ENCODE data around the gene KCNQ1. TPM values are rescaled to one million over a fixed set of nuclear protein-coding genes. Genes with fewer than 3 reads are reported as not detected.

Gene KCNQ1
- total and polyA plus RNA-seq, 2 experiments from 2014 or later = 0.45 to 0.87 TPM

- Histone ChIP-seq H2AFZ (peak overlapping the region; percentile 47; the same call in 1 of the 2 replicates), H3K4me2 (peak overlapping the region; percentile 48), H3K4me1 (ENCODE audit: insufficient read depth) (peaks cover 33% of the 10 kb centered on the region), H3K36me3 (ENCODE audit: insufficient read depth) (no peaks in the 10 kb centered on the region), H4K20me1 (replicated peaks; ENCODE audit: insufficient read depth) (no peaks in the 10 kb centered on the region), H3K79me2 (replicated peaks; ENCODE audit: insufficient read depth) (no peaks in the 10 kb centered on the region), H3F3A (replicated peaks; ENCODE audit: low read depth) (peaks cover 19% of the 10 kb centered on the region; the same call in 1 of the 2 replicates), H3K27ac (ENCODE audit: low read depth) (no peak overlapping the region), H3K4me3 (no peak overlapping the region), H3K27me3 (ENCODE audit: insufficient read depth) (peaks cover 77% of the 10 kb centered on the region), H3K9me2 (ENCODE audit: insufficient read depth) (no peaks in the 10 kb centered on the region)
- peak; percentile 39 for DNase-seq (ENCODE audit: low spot score)
- peaks cover 25% of the 10 kb centered on the region for H3K9me3 Mint-ChIP-seq
- H3K4me3 Mint-ChIP-seq = peak overlapping the region; percentile 3; the same call in 1 of the 3 replicates
- H3K4me1 Mint-ChIP-seq = peaks cover 34% of the 10 kb centered on the region
- H3K36me3 Mint-ChIP-seq (ENCODE audit: low read depth) = peaks cover 9% of the 10 kb centered on the region; the same call in 1 of the 3 replicates
- H3K27ac Mint-ChIP-seq = no peak overlapping the region
- ATAC-seq = peak; percentile 68
- TF ChIP-seq, protein P1, sequence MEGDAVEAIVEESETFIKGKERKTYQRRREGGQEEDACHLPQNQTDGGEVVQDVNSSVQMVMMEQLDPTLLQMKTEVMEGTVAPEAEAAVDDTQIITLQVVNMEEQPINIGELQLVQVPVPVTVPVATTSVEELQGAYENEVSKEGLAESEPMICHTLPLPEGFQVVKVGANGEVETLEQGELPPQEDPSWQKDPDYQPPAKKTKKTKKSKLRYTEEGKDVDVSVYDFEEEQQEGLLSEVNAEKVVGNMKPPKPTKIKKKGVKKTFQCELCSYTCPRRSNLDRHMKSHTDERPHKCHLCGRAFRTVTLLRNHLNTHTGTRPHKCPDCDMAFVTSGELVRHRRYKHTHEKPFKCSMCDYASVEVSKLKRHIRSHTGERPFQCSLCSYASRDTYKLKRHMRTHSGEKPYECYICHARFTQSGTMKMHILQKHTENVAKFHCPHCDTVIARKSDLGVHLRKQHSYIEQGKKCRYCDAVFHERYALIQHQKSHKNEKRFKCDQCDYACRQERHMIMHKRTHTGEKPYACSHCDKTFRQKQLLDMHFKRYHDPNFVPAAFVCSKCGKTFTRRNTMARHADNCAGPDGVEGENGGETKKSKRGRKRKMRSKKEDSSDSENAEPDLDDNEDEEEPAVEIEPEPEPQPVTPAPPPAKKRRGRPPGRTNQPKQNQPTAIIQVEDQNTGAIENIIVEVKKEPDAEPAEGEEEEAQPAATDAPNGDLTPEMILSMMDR (conservative IDR thresholded peaks at IDR 0.05; ENCODE audit: low read depth in 2 of 2) = no peak
- TF ChIP-seq JUNB (IDR thresholded peaks at IDR 0.05; ENCODE audit: unreplicated experiment) (no peak), STAT1 (IDR thresholded peaks at IDR 0.05; ENCODE audit: unreplicated experiment) (no peak), ZNF331 (CRISPR knock-in tag; IDR thresholded peaks at IDR 0.05; ENCODE audit: low read depth) (no peak), POLR2AphosphoS5 (IDR thresholded peaks at IDR 0.05; ENCODE audit: low read depth) (no peak), ZNF114 (CRISPR knock-in tag; IDR thresholded peaks at IDR 0.05) (no peak), EZH2 (IDR thresholded peaks at IDR 0.05; ENCODE audit: low read depth, unreplicated experiment) (no peak), ZNF462 (CRISPR knock-in tag; IDR thresholded peaks at IDR 0.05) (no peak), CREB1 (CRISPR knock-in tag; IDR thresholded peaks at IDR 0.05; ENCODE audit: low read depth) (no peak), EZH2phosphoT487 (IDR thresholded peaks at IDR 0.05; ENCODE audit: unreplicated experiment) (no peak), REST (IDR thresholded peaks at IDR 0.05; ENCODE audit: unreplicated experiment) (no peak), ETS1 (IDR thresholded peaks at IDR 0.05) (no peak), NANOG (IDR thresholded peaks at IDR 0.05; ENCODE audit: borderline replicate concordance) (no peak)
- H3K27me3 Mint-ChIP-seq (ENCODE audit: insufficient read depth, low read depth, poor library complexity) = peaks cover 64% of the 10 kb centered on the region
Measured at GRCh38 chr11:2870969-2871680, 426.3 kb downstream of the KCNQ1 start.

Data from GM23338 (cell line).